GM19463 (cell line): ENCODE data around the gene MAP3K10.
"Not testable (repeated sequence)": the region's sequence is repeated elsewhere in the genome, so short reads cannot be mapped to it uniquely, and the experiment has no call there.

Experiments
- ATAC-seq: cut with Tn5 transposase; IDR thresholded peaks from one replicate; pipeline ENCODE4 v1.9.1; 2021; ENCODE audit warnings: mild to moderate bottlenecking, moderate library complexity; ENCODE audit not compliant: unreplicated experiment

Gene MAP3K10

GRCh38 chr19:40216777-40217026 is 25.5 kb downstream of the MAP3K10 start:
- ATAC-seq = no peak

- no peak for ATAC-seq
Observed at GRCh38 chr19:40217027-40217810, 26.0 kb downstream of the MAP3K10 start.

GRCh38 chr19:40217934-40218890 is 27.0 kb downstream of the MAP3K10 start, which contains the start of gene TTC9B:
Gene TTC9B, minus strand, starts transcription at chr19:40218384. Its CDS starts 3 bp downstream, at chr19:40218381.
- no peak for ATAC-seq

GRCh38 chr19:40219029-40219428 is 27.8 kb downstream of the MAP3K10 start:
- ATAC-seq = not testable (repeated sequence)

- no peak for ATAC-seq
Observed at GRCh38 chr19:40219721-40220276, 28.6 kb downstream of the MAP3K10 start.

- ATAC-seq = no peak
Observed at GRCh38 chr19:40220674-40221073, 29.4 kb downstream of the MAP3K10 start.

- ATAC-seq = no peak
Observed at GRCh38 chr19:40221858-40222619, 30.8 kb downstream of the MAP3K10 start.

GRCh38 chr19:40223135-40223822 is 32.1 kb downstream of the MAP3K10 start:
- ATAC-seq = no peak

- ATAC-seq = no peak
Observed at GRCh38 chr19:40224342-40225150, 33.3 kb downstream of the MAP3K10 start.

- no peak for ATAC-seq
Observed at GRCh38 chr19:40225440-40226305, 34.4 kb downstream of the MAP3K10 start.

- no peak for ATAC-seq
Observed at GRCh38 chr19:40228346-40228745, 37.1 kb downstream of the MAP3K10 start.

- ATAC-seq = no peak
Observed at GRCh38 chr19:40228863-40229262, 37.6 kb downstream of the MAP3K10 start.

GRCh38 chr19:40229484-40229883 is 38.3 kb downstream of the MAP3K10 start:
- ATAC-seq = no peak

GRCh38 chr19:40229926-40230417 is 38.7 kb downstream of the MAP3K10 start:
- no peak for ATAC-seq

GRCh38 chr19:40231057-40231456 is 39.8 kb downstream of the MAP3K10 start:
- ATAC-seq = no peak

GRCh38 chr19:40231544-40232424 is 40.6 kb downstream of the MAP3K10 start:
- no peak for ATAC-seq

GRCh38 chr19:40232479-40232878 is 41.3 kb downstream of the MAP3K10 start:
- ATAC-seq = no peak
